Effector CD8-positive, alpha-beta T cell (primary cell): ENCODE measurements around the gene TECRL.

ENCODE experiments used
- DNase-seq: peaks from one replicate; lab custom pipeline; 2025; lab: John Stamatoyannopoulos, UW

Gene TECRL

GRCh38 chr4:64327237-64327636, 82.0 kb downstream of the TECRL start:
- no peak for DNase-seq

- no peak for DNase-seq
Measured at GRCh38 chr4:64326507-64326906, 82.7 kb downstream of the TECRL start.

- DNase-seq: no peak
Measured at GRCh38 chr4:64306255-64306565, 103.0 kb downstream of the TECRL start.

- DNase-seq: no peak
Measured at GRCh38 chr4:64305565-64306254, 103.5 kb downstream of the TECRL start.

GRCh38 chr4:64272432-64272831, 136.8 kb downstream of the TECRL start:
- DNase-seq: no peak

GRCh38 chr4:64271601-64272081, 137.6 kb downstream of the TECRL start:
- DNase-seq: no peak

GRCh38 chr4:64266669-64267068, 142.6 kb downstream of the TECRL start:
- no peak for DNase-seq

- DNase-seq: no peak
Measured at GRCh38 chr4:64266263-64266662, 143.0 kb downstream of the TECRL start.

- no peak for DNase-seq
Measured at GRCh38 chr4:64251781-64252180, 157.5 kb downstream of the TECRL start.

- DNase-seq: no peak
Measured at GRCh38 chr4:64250488-64250887, 158.8 kb downstream of the TECRL start.

- no peak for DNase-seq
Measured at GRCh38 chr4:64250061-64250460, 159.2 kb downstream of the TECRL start.

- no peak for DNase-seq
Measured at GRCh38 chr4:64248186-64248585, 161.1 kb downstream of the TECRL start.

- no peak for DNase-seq
Measured at GRCh38 chr4:64230709-64231310, 178.4 kb downstream of the TECRL start.
